Mesenchymal stem cell (in vitro differentiated cells and primary cell): ENCODE data around the gene NPAS3.
A peak's percentile ranks its signal among the peaks of the same experiment; 100 is the strongest.

ENCODE experiments used
- DNase-seq: peaks from one replicate; pipeline ENCODE4 v3.0.0-alpha.2; 2013
- H2AFZ ChIP-seq: one replicate; pipeline ENCODE4 v1.6.1; 2013; ENCODE audit warnings: low read depth, mild to moderate bottlenecking, control low read depth, inconsistent platforms, low read length, moderate library complexity
- H2AK5ac ChIP-seq: 2 replicates; pipeline ENCODE4 v1.6.1; 2013; ENCODE audit warnings: low read length, moderate library complexity, mild to moderate bottlenecking, inconsistent platforms; ENCODE audit not compliant: severe bottlenecking
- H2BK120ac ChIP-seq: one replicate; pipeline ENCODE4 v1.6.1; 2013; ENCODE audit warnings: low read depth, mild to moderate bottlenecking, inconsistent platforms, low read length, moderate library complexity
- H2BK12ac ChIP-seq, 2 experiments: one replicate each; pipeline ENCODE4 v1.6.1; 2013; ENCODE audit warnings: inconsistent platforms in 2 of 2, low read length in 2 of 2, mild to moderate bottlenecking in 2 of 2, moderate library complexity in 2 of 2, control low read depth in 1 of 2
- H2BK15ac ChIP-seq: one replicate; pipeline ENCODE4 v1.6.1; 2013; ENCODE audit warnings: mild to moderate bottlenecking, low read depth, inconsistent platforms; ENCODE audit not compliant: poor library complexity, severe bottlenecking
- H2BK5ac ChIP-seq: 2 replicates; pipeline ENCODE4 v1.6.1; 2013; ENCODE audit warnings: low read depth, mild to moderate bottlenecking, low read length, control low read depth, inconsistent platforms; ENCODE audit not compliant: poor library complexity, severe bottlenecking
- H3K14ac ChIP-seq, 2 experiments: one replicate each; pipeline ENCODE4 v1.6.1; 2013; ENCODE audit warnings: inconsistent platforms in 2 of 2, low read length in 2 of 2, control low read depth in 1 of 2, mild to moderate bottlenecking in 1 of 2, moderate library complexity in 1 of 2
- H3K18ac ChIP-seq, 2 experiments: one replicate each; pipeline ENCODE4 v1.6.1; 2013; ENCODE audit warnings: inconsistent platforms in 2 of 2, low read length in 2 of 2, control low read depth in 1 of 2, low read depth in 1 of 2, mild to moderate bottlenecking in 1 of 2
- H3K23ac ChIP-seq, 2 experiments: one replicate each; pipeline ENCODE4 v1.6.1; 2013; ENCODE audit warnings: inconsistent platforms in 2 of 2, low read length in 2 of 2, mild to moderate bottlenecking in 2 of 2, moderate library complexity in 2 of 2, control low read depth in 1 of 2
- H3K27ac ChIP-seq: 2 replicates; pipeline ENCODE4 v1.5.1; 2013; ENCODE audit warnings: mild to moderate bottlenecking, moderate library complexity, low read length, control low read depth, inconsistent platforms; ENCODE audit not compliant: poor library complexity, severe bottlenecking
- H3K27me3 ChIP-seq, 2 experiments: 2 replicates each; pipeline versions ENCODE4 v1.6.1 to v1.7.0; 2013; ENCODE audit warnings: low read length in 2 of 2, mild to moderate bottlenecking in 2 of 2, moderate library complexity in 2 of 2, control low read depth in 1 of 2, inconsistent platforms in 1 of 2; ENCODE audit not compliant: control insufficient read depth in 1 of 2, insufficient read depth in 1 of 2
- H3K36me3 ChIP-seq, 2 experiments: 2 replicates each; pipeline versions ENCODE4 v1.6.1 to v1.7.0; 2013; ENCODE audit warnings: low read length in 2 of 2, control low read depth in 1 of 2, inconsistent platforms in 1 of 2, low read depth in 1 of 2, mild to moderate bottlenecking in 1 of 2; ENCODE audit not compliant: insufficient read depth in 2 of 2, control insufficient read depth in 1 of 2
- H3K4ac ChIP-seq, 2 experiments: one replicate each; pipeline ENCODE4 v1.6.1; 2013; ENCODE audit warnings: inconsistent platforms in 2 of 2, low read length in 2 of 2, mild to moderate bottlenecking in 2 of 2, moderate library complexity in 2 of 2, control low read depth in 1 of 2, low read depth in 1 of 2
- H3K4me1 ChIP-seq: 2 replicates; pipeline ENCODE4 v1.6.1; 2013; ENCODE audit warnings: low read depth, low read length, control low read depth; ENCODE audit not compliant: control insufficient read depth, insufficient read depth
- H3K4me2 ChIP-seq: 2 replicates; pipeline ENCODE4 v1.6.1; 2013; ENCODE audit warnings: low read length, mild to moderate bottlenecking, inconsistent platforms; ENCODE audit not compliant: poor library complexity, severe bottlenecking
- H3K4me3 ChIP-seq, 2 experiments: 2 replicates each; pipeline versions ENCODE4 v1.5.1 to v1.7.0; 2013; ENCODE audit warnings: low read length in 2 of 2, mild to moderate bottlenecking in 2 of 2, control low read depth in 1 of 2, low read depth in 1 of 2; ENCODE audit not compliant: insufficient read depth in 1 of 2
- H3K79me1 ChIP-seq: replicated peaks from 2 replicates; pipeline ENCODE4 v1.6.1; 2013; ENCODE audit warnings: mild to moderate bottlenecking, control low read depth, low read length, inconsistent platforms; ENCODE audit not compliant: poor library complexity, severe bottlenecking
- H3K9ac ChIP-seq: 2 replicates; pipeline ENCODE4 v1.7.0; 2013; ENCODE audit warnings: mild to moderate bottlenecking, low read length, moderate library complexity
- H3K9me3 ChIP-seq: 2 replicates; pipeline ENCODE4 v1.7.0; 2013; ENCODE audit warnings: mild to moderate bottlenecking, low read length; ENCODE audit not compliant: control insufficient read depth
- H4K8ac ChIP-seq: one replicate; pipeline ENCODE4 v1.6.1; 2013; ENCODE audit warnings: inconsistent platforms, mild to moderate bottlenecking, low read length, moderate library complexity
- H4K91ac ChIP-seq: one replicate; pipeline ENCODE4 v1.6.1; 2013; ENCODE audit warnings: mild to moderate bottlenecking, low read length, inconsistent platforms
- WGBS: methylation state at CpG from one replicate; pipeline ENCODE4 v1.1.7; 2013; ENCODE audit warnings: mixed read lengths; 5-methylcytosine and 5-hydroxymethylcytosine counted together

NPAS3 gene

GRCh38 chr14:33331176-33331949 lies 392.7 kb downstream of the NPAS3 start:
- Histone ChIP-seq H3K4me1 (no peaks in the 10 kb centered on the region), H3K9me3 (peaks cover 4% of the 10 kb centered on the region), H2AK5ac (no peak overlapping the region), H2AFZ (no peak overlapping the region), H3K4me3 (no peak overlapping the region), H3K36me3 (no peaks in the 10 kb centered on the region), H2BK12ac (no peak overlapping the region), H3K4ac (no peak overlapping the region), H4K8ac (no peak overlapping the region), H2BK15ac (no peak overlapping the region), H4K91ac (no peak overlapping the region), H3K4me2 (no peak overlapping the region), H2BK120ac (no peak overlapping the region), H3K9ac (no peak overlapping the region), H3K18ac (no peak overlapping the region), H3K23ac (no peak overlapping the region), H3K79me1 (no peaks in the 10 kb centered on the region), H3K27me3 (no peaks in the 10 kb centered on the region), H3K27ac (no peak overlapping the region), H2BK5ac (no peak overlapping the region), H3K14ac (no peak overlapping the region)
- DNase-seq = no peak
- 90% methylated on average over 6 of the region's 11 CpGs for WGBS

GRCh38 chr14:33332497-33332896 lies 393.8 kb downstream of the NPAS3 start:
- Histone ChIP-seq H2BK12ac (no peak overlapping the region), H3K4me3 (no peak overlapping the region), H4K91ac (no peak overlapping the region), H3K27ac (no peak overlapping the region), H2BK120ac (no peak overlapping the region), H2BK5ac (no peak overlapping the region), H2AK5ac (no peak overlapping the region), H4K8ac (no peak overlapping the region), H3K23ac (no peak overlapping the region), H3K9ac (no peak overlapping the region), H3K4ac (no peak overlapping the region), H3K36me3 (no peaks in the 10 kb centered on the region), H2BK15ac (no peak overlapping the region), H3K27me3 (no peaks in the 10 kb centered on the region), H3K14ac (no peak overlapping the region), H3K79me1 (no peaks in the 10 kb centered on the region), H3K18ac (no peak overlapping the region), H2AFZ (no peak overlapping the region), H3K9me3 (peaks cover 9% of the 10 kb centered on the region), H3K4me2 (no peak overlapping the region), H3K4me1 (no peaks in the 10 kb centered on the region)
- DNase-seq = no peak
- WGBS = 98% methylated on average over 6 of the region's 6 CpGs

- no peak overlapping the region for H4K8ac ChIP-seq
- H3K14ac ChIP-seq = no peak overlapping the region
- H2BK12ac ChIP-seq = no peak overlapping the region
- no peaks in the 10 kb centered on the region for H3K36me3 ChIP-seq
- no peak overlapping the region for H2BK15ac ChIP-seq
- peak overlapping the region in 1 of 2 experiments; percentile 22 for H3K18ac ChIP-seq
- no peak overlapping the region for H3K4ac ChIP-seq
- no peak overlapping the region for H3K4me3 ChIP-seq
- no peaks in the 10 kb centered on the region for H3K27me3 ChIP-seq
- no peak overlapping the region for H2BK120ac ChIP-seq
- WGBS = 13% methylated on average over 1 of the region's 4 CpGs
- H3K9me3 ChIP-seq = peaks cover 9% of the 10 kb centered on the region
- DNase-seq = peak; percentile 75
- no peaks in the 10 kb centered on the region for H3K4me1 ChIP-seq
- H3K79me1 ChIP-seq = no peaks in the 10 kb centered on the region
- H2BK5ac ChIP-seq = no peak overlapping the region
- H2AK5ac ChIP-seq = no peak overlapping the region
- no peak overlapping the region for H3K9ac ChIP-seq
- no peak overlapping the region for H3K4me2 ChIP-seq
- no peak overlapping the region for H3K27ac ChIP-seq
- no peak overlapping the region for H2AFZ ChIP-seq
- no peak overlapping the region for H3K23ac ChIP-seq
- H4K91ac ChIP-seq = no peak overlapping the region
Observed at GRCh38 chr14:33335366-33335765, 396.7 kb downstream of the NPAS3 start.

GRCh38 chr14:33342299-33342974 lies 403.8 kb downstream of the NPAS3 start:
- Histone ChIP-seq H3K9ac (no peak overlapping the region), H2BK5ac (no peak overlapping the region), H2BK15ac (no peak overlapping the region), H2AK5ac (no peak overlapping the region), H3K4ac (no peak overlapping the region), H3K36me3 (no peaks in the 10 kb centered on the region), H3K14ac (no peak overlapping the region), H3K4me2 (no peak overlapping the region), H3K23ac (no peak overlapping the region), H3K79me1 (no peaks in the 10 kb centered on the region), H3K18ac (no peak overlapping the region), H2BK12ac (no peak overlapping the region), H4K91ac (no peak overlapping the region), H3K9me3 (no peaks in the 10 kb centered on the region), H3K4me3 (no peak overlapping the region), H3K4me1 (no peaks in the 10 kb centered on the region), H3K27ac (no peak overlapping the region), H4K8ac (no peak overlapping the region), H2BK120ac (no peak overlapping the region), H2AFZ (no peak overlapping the region), H3K27me3 (no peaks in the 10 kb centered on the region)
- no peak for DNase-seq
- 59% methylated on average over 2 of the region's 3 CpGs for WGBS
